Pons (tissue), 1 donor: ENCODE results near the gene DDX42.
A peak's percentile ranks its signal among the peaks of the same experiment; 100 is the strongest.

Experiments used
- DNase-seq: peaks from one replicate; pipeline ENCODE4 v3.0.0-alpha.2; 2016; ENCODE audit warnings: low spot score

The DDX42 gene

DNA sequence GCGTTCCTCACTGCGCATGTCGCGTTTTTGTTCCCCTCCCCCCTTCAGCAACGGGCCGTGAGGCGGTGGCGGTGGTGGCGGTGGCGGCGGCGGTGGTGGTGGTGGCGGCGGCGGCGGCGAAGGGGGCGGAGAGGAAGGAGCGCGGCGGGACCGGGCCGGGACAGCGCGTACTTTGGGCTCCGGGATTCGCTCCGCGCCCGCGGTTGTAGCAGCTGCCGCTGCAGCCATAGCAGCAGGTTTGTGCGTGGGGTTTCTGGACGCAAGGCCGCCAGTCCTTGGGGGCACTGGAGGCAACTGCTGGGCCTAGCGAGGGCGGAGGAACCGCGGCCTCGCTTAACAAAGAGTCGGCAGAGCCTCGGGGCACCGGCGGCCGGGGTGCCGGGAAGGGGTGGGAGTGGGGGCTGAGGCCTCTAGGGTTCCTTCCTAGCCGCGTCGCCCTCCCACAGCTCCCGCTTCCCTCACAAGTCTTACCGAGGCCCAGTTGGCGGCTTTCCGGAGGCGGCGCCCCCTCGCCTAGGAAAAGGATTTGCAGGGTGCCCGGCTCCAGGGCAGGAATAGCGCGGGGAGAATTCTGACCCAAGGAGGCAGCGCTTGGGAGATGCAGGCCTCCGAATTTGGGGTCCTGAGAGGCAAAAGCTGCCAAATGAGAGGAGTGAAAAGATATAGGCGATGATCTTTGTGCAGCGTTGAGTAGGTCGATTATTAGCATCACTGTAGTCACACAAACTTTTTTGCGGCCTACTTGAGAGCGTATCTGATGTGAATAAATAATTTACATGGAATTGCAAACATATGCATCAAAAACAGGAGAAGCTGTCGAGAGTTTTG, at the start of gene DDX42:
DDX42 (plus strand) TSS at position 30 of the 828 bp plus-strand sequence. CDS start 12,880 bp downstream, outside the sequence.
- peak; percentile 25 for DNase-seq

GRCh38 chr17:63735691-63736090, 38.3 kb upstream of the DDX42 start:
- DNase-seq = no peak

GRCh38 chr17:63740464-63741142, 33.4 kb upstream of the DDX42 start:
- peak; percentile 26 for DNase-seq

- peak; percentile 32 for DNase-seq
These were observed 32.9 kb upstream of the DDX42 start for GRCh38 chr17:63741143-63741407.

GRCh38 chr17:63741408-63742173, 32.4 kb upstream of the DDX42 start, which contains the start of gene STRADA:
TSS of gene STRADA (minus strand) at chr17:63741799. CDS start at chr17:63728369, 13,430 bp downstream.
- DNase-seq = peak; percentile 96

- peak; percentile 59 for DNase-seq
These were observed 22.2 kb upstream of the DDX42 start for GRCh38 chr17:63751806-63752205.

DNA sequence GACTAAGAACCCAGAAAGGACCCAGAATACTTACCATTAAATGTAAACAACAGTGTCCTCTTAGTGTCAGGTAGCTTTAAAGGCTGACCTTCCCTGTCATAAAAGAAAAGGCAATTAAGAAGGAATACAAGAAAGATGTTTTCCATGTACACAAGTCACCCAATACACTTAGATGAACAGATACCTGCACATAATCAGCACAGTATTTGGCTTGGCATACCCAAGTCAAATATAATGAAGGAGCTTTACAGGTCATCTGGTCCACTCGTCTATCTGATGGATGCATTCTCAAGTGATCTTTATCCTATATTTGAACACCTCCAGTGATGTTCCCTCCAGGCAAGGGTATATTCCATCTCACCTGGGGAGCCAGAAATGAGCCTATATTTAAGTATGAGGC, 21.3 kb upstream of the DDX42 start:
- no peak for DNase-seq

GRCh38 chr17:63753215-63753614, 20.8 kb upstream of the DDX42 start:
- no peak for DNase-seq

GRCh38 chr17:63754046-63754445, 19.9 kb upstream of the DDX42 start:
- DNase-seq = no peak

- no peak for DNase-seq
These were observed 15.5 kb upstream of the DDX42 start for GRCh38 chr17:63758428-63758827.

DNA sequence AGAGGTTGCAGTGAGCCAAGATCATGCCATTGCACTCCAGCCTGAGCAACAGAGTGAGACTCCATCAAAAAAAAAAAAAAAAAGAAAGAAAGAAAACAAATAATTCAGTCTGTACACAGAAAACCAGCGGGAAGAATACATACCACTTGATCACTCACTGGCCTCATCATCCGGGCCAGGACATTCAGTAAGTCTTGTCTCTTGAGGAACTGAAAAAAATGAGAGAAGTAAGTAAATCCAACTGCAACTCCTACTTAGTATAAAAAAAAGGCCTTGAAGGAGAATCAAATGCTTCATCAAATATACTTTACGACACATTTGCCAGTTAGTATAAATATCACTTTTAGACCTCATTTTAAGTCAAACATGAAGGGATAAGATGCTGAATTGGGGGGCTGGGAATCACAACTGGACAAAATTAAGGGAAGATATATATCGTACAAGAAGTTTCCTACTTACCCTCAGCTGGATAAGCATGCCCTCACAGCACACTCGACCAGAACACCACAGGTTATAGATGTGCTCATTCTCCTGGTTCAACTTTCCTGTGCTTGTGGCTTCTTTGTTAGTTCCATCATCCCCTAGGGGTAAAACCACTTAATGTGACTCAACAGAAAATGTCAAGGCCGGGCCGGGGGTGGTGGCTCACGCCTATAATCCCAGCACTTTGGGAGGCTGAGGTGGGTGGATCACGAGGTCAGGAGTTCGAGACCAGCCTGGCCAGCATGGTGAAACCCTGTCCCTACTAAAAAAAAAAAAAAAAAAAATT, 13.0 kb upstream of the DDX42 start:
- DNase-seq = no peak

GRCh38 chr17:63762161-63763078, 11.6 kb upstream of the DDX42 start:
- DNase-seq = no peak

DNA sequence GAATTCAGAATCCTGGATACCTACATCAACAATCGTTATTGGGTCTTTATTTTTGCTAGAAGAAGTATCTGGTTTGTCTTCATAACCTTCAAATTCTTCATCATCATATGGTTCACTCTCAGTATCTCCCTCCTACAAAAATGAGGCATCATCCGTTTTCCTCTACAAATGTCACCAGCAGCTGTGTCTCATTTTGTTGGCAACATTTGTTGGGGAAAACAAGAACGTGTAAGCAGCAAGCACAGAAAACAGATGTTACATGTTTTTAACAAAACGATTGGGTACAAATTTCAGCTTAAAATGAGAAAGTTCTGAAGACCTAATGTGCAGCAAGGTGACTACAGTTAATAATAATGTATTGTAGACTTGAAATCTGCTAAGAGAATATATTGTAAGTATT, 9.3 kb upstream of the DDX42 start:
- no peak for DNase-seq

GRCh38 chr17:63766754-63767153, 7.2 kb upstream of the DDX42 start:
- DNase-seq = no peak

DNA sequence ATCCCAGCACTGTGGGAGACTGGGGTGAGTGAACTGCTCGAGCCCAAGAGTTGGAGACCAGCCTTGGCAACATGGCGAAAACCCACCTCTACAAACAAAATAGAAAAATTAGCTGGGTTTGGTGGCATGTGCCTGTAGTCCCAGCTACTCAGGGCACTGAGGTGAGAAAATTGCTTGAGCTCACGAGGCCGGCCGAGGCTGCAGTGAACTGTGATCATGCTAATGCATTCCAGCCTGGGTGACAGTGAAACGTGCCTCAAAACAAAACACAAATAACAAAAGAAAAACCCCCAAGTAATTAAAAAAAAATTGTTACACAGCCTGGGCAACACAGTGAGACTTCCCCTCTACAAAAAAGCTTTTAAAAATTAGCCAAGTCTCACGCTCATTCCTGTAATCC, 5.5 kb upstream of the DDX42 start:
- no peak for DNase-seq

GRCh38 chr17:63772801-63773271, 1.1 kb upstream of the DDX42 start:
- peak; percentile 53 for DNase-seq

- DNase-seq = peak; percentile 100
These were observed 464 bp upstream of the DDX42 start, which contains the start of gene CCDC47 for GRCh38 chr17:63773272-63774140. TSS of gene CCDC47 (minus strand) at chr17:63773597. CDS start at chr17:63766175, 7,422 bp downstream.

- DNase-seq = peak; percentile 19
These were observed 947 bp downstream of the DDX42 start for GRCh38 chr17:63774969-63775265.

- DNase-seq = no peak
These were observed 1.4 kb downstream of the DDX42 start for GRCh38 chr17:63775420-63775819.

DNA sequence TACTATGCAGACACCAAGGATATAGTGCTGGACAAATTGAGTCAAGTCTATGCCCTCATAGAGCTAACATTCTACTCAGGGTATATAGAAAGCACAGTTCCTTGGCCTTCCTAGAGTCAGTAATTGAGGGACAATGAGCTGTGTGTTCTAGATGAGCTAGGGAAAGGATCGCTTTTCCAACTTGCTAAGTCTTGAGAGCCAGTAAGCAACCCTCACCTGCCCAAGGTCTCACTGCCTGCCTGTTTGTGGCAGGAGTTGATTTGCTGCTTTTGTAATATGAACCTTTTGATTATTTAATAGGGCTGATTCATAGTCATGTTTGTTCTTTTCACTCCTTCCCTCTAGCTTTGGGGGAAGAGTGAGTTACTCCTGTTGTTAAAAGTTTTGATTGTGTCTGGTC, 6.5 kb downstream of the DDX42 start:
- DNase-seq = no peak
